Endodermal cell (in vitro differentiated cells): ENCODE results near the gene ASIC4. TPM values are rescaled to one million over a fixed set of nuclear protein-coding genes. Genes with fewer than 3 reads are reported as not detected.

Source experiments
- DNase-seq: peaks from one replicate; pipeline ENCODE4 v3.0.0-alpha.2; 2017
- H3K27ac ChIP-seq: 2 replicates; pipeline ENCODE4 v1.5.1; 2013; ENCODE audit warnings: mild to moderate bottlenecking, low read depth, low read length, moderate library complexity
- H3K27me3 ChIP-seq: 2 replicates; pipeline ENCODE4 v1.6.1; 2013; ENCODE audit warnings: mild to moderate bottlenecking, low read length, moderate library complexity; ENCODE audit not compliant: insufficient read depth, control insufficient read depth, poor library complexity, severe bottlenecking
- H3K36me3 ChIP-seq: 2 replicates; pipeline ENCODE4 v1.7.0; 2013; ENCODE audit warnings: mild to moderate bottlenecking, low read length, moderate library complexity; ENCODE audit not compliant: control insufficient read depth, insufficient read depth
- H3K4me1 ChIP-seq: one replicate; pipeline ENCODE4 v1.7.0; 2013; ENCODE audit warnings: low read length; ENCODE audit not compliant: control insufficient read depth, insufficient read depth
- H3K4me3 ChIP-seq: 2 replicates; pipeline ENCODE4 v1.5.1; 2013; ENCODE audit warnings: mild to moderate bottlenecking, low read length, moderate library complexity
- H3K9ac ChIP-seq: 2 replicates; pipeline ENCODE4 v1.6.1; 2013; ENCODE audit warnings: mild to moderate bottlenecking, low read length, moderate library complexity; ENCODE audit not compliant: poor library complexity, severe bottlenecking; ENCODE audit errors: extremely low read depth
- H3K9me3 ChIP-seq: 2 replicates; pipeline ENCODE4 v1.6.1; 2013; ENCODE audit warnings: mild to moderate bottlenecking, low read length, moderate library complexity; ENCODE audit not compliant: control insufficient read depth
- H3K27ac Mint-ChIP-seq: 2 replicates; pipeline ENCODE4 v1.8.0; 2020; ENCODE audit warnings: mixed read lengths
- H3K27me3 Mint-ChIP-seq: 2 replicates; pipeline ENCODE4 v1.8.0; 2021; ENCODE audit warnings: mild to moderate bottlenecking, mixed read lengths; ENCODE audit not compliant: insufficient read depth
- H3K36me3 Mint-ChIP-seq: 2 replicates; pipeline ENCODE4 v1.8.0; 2020; ENCODE audit warnings: low read depth, mixed read lengths
- H3K4me1 Mint-ChIP-seq: 2 replicates; pipeline ENCODE4 v1.8.0; 2020; ENCODE audit warnings: mixed read lengths
- H3K4me3 Mint-ChIP-seq: 2 replicates; pipeline ENCODE4 v1.8.0; 2020; ENCODE audit warnings: mild to moderate bottlenecking, moderate library complexity, mixed read lengths
- H3K9me3 Mint-ChIP-seq: 2 replicates; pipeline ENCODE4 v1.8.0; 2020; ENCODE audit warnings: mild to moderate bottlenecking, mixed read lengths
- CTCF ChIP-seq: fragments of 200-600 bp; sonication (generic); conservative IDR thresholded peaks from 2 replicates; pipeline ENCODE4 v1.5.0; 2021; ENCODE audit warnings: antibody characterized with exemption, mild to moderate bottlenecking
- WGBS, 2 experiments: methylation state at CpG; one replicate each; pipeline versions ENCODE4 v1.1.5 to v1.1.7; 2013; ENCODE audit warnings: missing lambda C conversion rate in 2 of 2, mixed read lengths in 1 of 2; ENCODE audit not compliant: insufficient coverage in 1 of 2, insufficient read length in 1 of 2; 5-methylcytosine and 5-hydroxymethylcytosine counted together
- total RNA-seq, 2 donors: library from RNA; stranded (reverse); fragmentation: NEBNext Ultra II Directional in 1 of 2; extraction: Animal tissue kit (Norgen Biotek cat#: 25700) in 1 of 2; gene quantifications; 2 replicates in 1 of 2; 3 replicates in 1 of 2; pipeline ENCODE4 v1.2.1, GENCODE V29; 2021

Gene ASIC4
- total RNA-seq, 2 donors from 2014 or later, result 0.29 to 1.00 TPM

- no peak overlapping the region for H3K4me3 ChIP-seq
- H3K36me3 Mint-ChIP-seq, result peaks cover 3% of the 10 kb centered on the region
- no peaks in the 10 kb centered on the region for H3K9me3 Mint-ChIP-seq
- no peaks in the 10 kb centered on the region for H3K9me3 ChIP-seq
- H3K4me3 Mint-ChIP-seq, result no peak overlapping the region
- peaks cover 62% of the 10 kb centered on the region for H3K27me3 Mint-ChIP-seq
- H3K27me3 ChIP-seq, result peaks cover 27% of the 10 kb centered on the region
- DNase-seq, result no peak
- no peak overlapping the region for H3K27ac ChIP-seq
- no peak for TF ChIP-seq CTCF
- 94% methylated on average over 13 to 26 of the region's 26 CpGs for WGBS, 2 experiments
- no peaks in the 10 kb centered on the region for H3K36me3 ChIP-seq
- no peak overlapping the region for H3K27ac Mint-ChIP-seq
- peaks cover 7% of the 10 kb centered on the region for H3K4me1 Mint-ChIP-seq
- H3K4me1 ChIP-seq, result peaks cover 3% of the 10 kb centered on the region
- H3K9ac ChIP-seq, result no peak overlapping the region
Observed at GRCh38 chr2:219547621-219548020, 33.3 kb downstream of the ASIC4 start.

- Mint-ChIP-seq H3K4me1 (peaks cover 5% of the 10 kb centered on the region), H3K9me3 (no peaks in the 10 kb centered on the region), H3K4me3 (no peak overlapping the region), H3K27me3 (peaks cover 72% of the 10 kb centered on the region), H3K27ac (no peak overlapping the region), H3K36me3 (peaks cover 3% of the 10 kb centered on the region)
- Histone ChIP-seq H3K9ac (no peak overlapping the region), H3K4me1 (peaks cover 7% of the 10 kb centered on the region), H3K4me3 (no peak overlapping the region), H3K27ac (no peak overlapping the region), H3K9me3 (no peaks in the 10 kb centered on the region), H3K36me3 (no peaks in the 10 kb centered on the region), H3K27me3 (peaks cover 39% of the 10 kb centered on the region)
- 94 to 96% methylated on average over 18 of the region's 18 CpGs for WGBS, 2 experiments
- DNase-seq, result no peak
- no peak for TF ChIP-seq CTCF
Observed at GRCh38 chr2:219548990-219549389, 34.7 kb downstream of the ASIC4 start.

DNA sequence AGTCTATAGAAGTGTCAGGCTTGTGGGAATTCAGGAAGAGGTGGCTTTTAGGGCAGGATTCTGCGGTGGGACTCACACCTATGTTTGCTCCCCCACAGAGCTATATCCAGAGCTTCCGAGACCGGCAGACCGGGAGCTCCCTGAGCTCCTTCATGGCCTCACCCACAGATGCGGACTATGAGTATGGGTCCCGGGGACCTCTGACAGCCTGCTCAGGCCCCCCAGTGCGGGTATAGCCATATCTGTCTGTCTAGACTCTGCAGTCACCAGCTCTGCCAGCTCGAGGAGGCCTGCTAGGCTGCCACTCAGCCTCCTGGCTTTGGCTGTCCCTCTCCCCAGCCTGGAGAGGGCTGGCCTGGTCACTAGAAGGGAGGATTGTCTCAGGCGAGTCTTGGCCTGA lies 35.3 kb downstream of the ASIC4 start:
- Histone ChIP-seq H3K9me3 (no peaks in the 10 kb centered on the region), H3K4me1 (peaks cover 4% of the 10 kb centered on the region), H3K27me3 (peaks cover 34% of the 10 kb centered on the region), H3K27ac (no peak overlapping the region), H3K4me3 (no peak overlapping the region), H3K36me3 (no peaks in the 10 kb centered on the region), H3K9ac (no peak overlapping the region)
- Mint-ChIP-seq H3K4me1 (no peaks in the 10 kb centered on the region), H3K27ac (no peak overlapping the region), H3K27me3 (peaks cover 72% of the 10 kb centered on the region), H3K36me3 (peaks cover 3% of the 10 kb centered on the region), H3K4me3 (no peak overlapping the region), H3K9me3 (no peaks in the 10 kb centered on the region)
- DNase-seq, result no peak
- no peak for TF ChIP-seq CTCF
- 88 to 100% methylated on average over 6 to 9 of the region's 9 CpGs for WGBS, 2 experiments
